Measurements from ENCODE around the gene ASTL.

Gene ASTL

GRCh38 chr2:96124406-96125265 lies 13.7 kb downstream of the ASTL start:
- DNase-seq = no peak

GRCh38 chr2:96123936-96124335 lies 14.4 kb downstream of the ASTL start:
- no peak for DNase-seq

GRCh38 chr2:96123290-96123689 lies 15.0 kb downstream of the ASTL start:
- DNase-seq = no peak

- no peak for DNase-seq
These were observed 15.9 kb downstream of the ASTL start for GRCh38 chr2:96122391-96122790.

GRCh38 chr2:96121414-96121813 lies 16.9 kb downstream of the ASTL start:
- DNase-seq = no peak

- peak; percentile 0 for DNase-seq
These were observed 17.3 kb downstream of the ASTL start for GRCh38 chr2:96120991-96121390.

- peak; percentile 2 for DNase-seq
These were observed 18.1 kb downstream of the ASTL start for GRCh38 chr2:96120091-96120720.

- DNase-seq = peak; percentile 0
These were observed 18.9 kb downstream of the ASTL start for GRCh38 chr2:96119389-96119751.

- DNase-seq = peak; percentile 0
These were observed 19.5 kb downstream of the ASTL start for GRCh38 chr2:96118698-96119388.

- peak; percentile 2 for DNase-seq
These were observed 20.4 kb downstream of the ASTL start for GRCh38 chr2:96117701-96118588.

- peak; percentile 54 for DNase-seq
These were observed 21.3 kb downstream of the ASTL start for GRCh38 chr2:96116879-96117533.

GRCh38 chr2:96116424-96116878 lies 21.9 kb downstream of the ASTL start, which contains the start of gene ADRA2B:
Gene ADRA2B, minus strand, starts transcription at chr2:96116571. Its CDS starts 422 bp downstream, at chr2:96116149.
- DNase-seq = peak; percentile 78

GRCh38 chr2:96115631-96116423 lies 22.5 kb downstream of the ASTL start:
- peak; percentile 1 for DNase-seq

GRCh38 chr2:96114903-96115581 lies 23.3 kb downstream of the ASTL start:
- DNase-seq = no peak

- DNase-seq = no peak
These were observed 23.8 kb downstream of the ASTL start for GRCh38 chr2:96114546-96114902.

GRCh38 chr2:96113951-96114350 lies 24.4 kb downstream of the ASTL start:
- no peak for DNase-seq

GRCh38 chr2:96113367-96113677 lies 25.0 kb downstream of the ASTL start:
- no peak for DNase-seq

GRCh38 chr2:96112501-96113366 lies 25.6 kb downstream of the ASTL start:
- no peak for DNase-seq

GRCh38 chr2:96111823-96112500 lies 26.3 kb downstream of the ASTL start:
- no peak for DNase-seq
